Stimulated activated CD4-positive, alpha-beta T cell treated with anti-CD3 and anti-CD28 coated beads, TNF-alpha, amount 100 ng/mL, for 24 hours (primary cell): ENCODE measurements around the gene ANGPTL7.

Experiments
- DNase-seq, 3 experiments: peaks; one replicate each; pipeline ENCODE4 v3.0.0-alpha.2; 2020; ENCODE audit warnings: low read depth in 3 of 3

ANGPTL7 gene

GRCh38 chr1:11204396-11205190 is 15.4 kb downstream of the ANGPTL7 start:
- DNase-seq, result no peak

- DNase-seq, result no peak
Observed at GRCh38 chr1:11207898-11208611, 18.9 kb downstream of the ANGPTL7 start.

- no peak for DNase-seq
Observed at GRCh38 chr1:11211461-11211860, 22.3 kb downstream of the ANGPTL7 start.

- DNase-seq, result no peak
Observed at GRCh38 chr1:11211925-11212587, 22.9 kb downstream of the ANGPTL7 start.

- DNase-seq, result no peak
Observed at GRCh38 chr1:11214698-11215380, 25.7 kb downstream of the ANGPTL7 start.

- DNase-seq, result no peak
Observed at GRCh38 chr1:11215381-11216005, 26.3 kb downstream of the ANGPTL7 start.

- no peak for DNase-seq
Observed at GRCh38 chr1:11216074-11216473, 26.9 kb downstream of the ANGPTL7 start.

- DNase-seq, result no peak
Observed at GRCh38 chr1:11227106-11228077, 38.2 kb downstream of the ANGPTL7 start.

- no peak for DNase-seq
Observed at GRCh38 chr1:11229203-11229602, 40.0 kb downstream of the ANGPTL7 start.

GRCh38 chr1:11233208-11233607 is 44.1 kb downstream of the ANGPTL7 start:
- DNase-seq, result no peak

GRCh38 chr1:11237356-11237755 is 48.2 kb downstream of the ANGPTL7 start:
- no peak for DNase-seq

- no peak for DNase-seq
Observed at GRCh38 chr1:11238311-11238710, 49.2 kb downstream of the ANGPTL7 start.

GRCh38 chr1:11245248-11245647 is 56.1 kb downstream of the ANGPTL7 start:
- DNase-seq, result no peak
